H1 (cell line): ENCODE data around the gene ACYP2. TPM values are rescaled to one million over a fixed set of nuclear protein-coding genes. Genes with fewer than 3 reads are reported as not detected.

Experiments
- CTCF ChIA-PET: fragments of 300-600 bp; sonication (Branson Sonifier 250); formaldehyde crosslinking; loops from one replicate; lab custom pipeline; 2021; ENCODE audit not compliant: partially characterized antibody; lab: Charles Lee
- POLR2A ChIA-PET: fragments of 300-600 bp; sonication (Branson Sonifier 250); formaldehyde crosslinking; loops from one replicate; lab custom pipeline; 2021; ENCODE audit warnings: inconsistent platforms; ENCODE audit not compliant: partially characterized antibody; lab: Charles Lee
- DNase-seq, 2 experiments: peaks; one replicate each; pipeline versions ENCODE4 v3.0.0 to v3.0.0-alpha.2; 2010 to 2022; ENCODE audit warnings: low spot score in 2 of 2, low read depth in 1 of 2, mixed read lengths in 1 of 2
- FAIRE-seq: peaks from 2 replicates; lab custom pipeline; 2011; peaks lifted over from hg19 to GRCh38; lab: Jason Lieb, UNC
- H2AFZ ChIP-seq: 2 replicates; pipeline ENCODE4 v1.8.1; 2012; ENCODE audit warnings: low read length, inconsistent platforms
- H2AK5ac ChIP-seq: 2 replicates; pipeline ENCODE4 v1.6.1; 2013; ENCODE audit warnings: low read depth, low read length
- H2BK120ac ChIP-seq: replicated peaks from 2 replicates; pipeline ENCODE3; 2013; ENCODE audit warnings: low read depth, low read length, inconsistent platforms
- H2BK12ac ChIP-seq: 2 replicates; pipeline ENCODE4 v1.6.1; 2013; ENCODE audit warnings: low read depth, low read length
- H2BK15ac ChIP-seq: 2 replicates; pipeline ENCODE4 v1.6.1; 2013; ENCODE audit warnings: low read length
- H2BK20ac ChIP-seq: 2 replicates; pipeline ENCODE4 v1.6.1; 2013; ENCODE audit warnings: low read length
- H2BK5ac ChIP-seq: 2 replicates; pipeline ENCODE4 v1.6.1; 2013; ENCODE audit warnings: low read depth, low read length
- H3K14ac ChIP-seq: 2 replicates; pipeline ENCODE4 v1.6.1; 2013; ENCODE audit warnings: inconsistent platforms; ENCODE audit not compliant: insufficient read length
- H3K18ac ChIP-seq: 2 replicates; pipeline ENCODE4 v1.6.1; 2013; ENCODE audit warnings: low read length; ENCODE audit errors: extremely low read depth
- H3K23ac ChIP-seq: 2 replicates; pipeline ENCODE4 v1.6.1; 2013; ENCODE audit warnings: inconsistent platforms; ENCODE audit not compliant: insufficient read length
- H3K23me2 ChIP-seq: 2 replicates; pipeline ENCODE4 v1.6.1; 2013; ENCODE audit warnings: low read depth, low read length
- H3K27ac ChIP-seq: 2 replicates; pipeline ENCODE4 v1.6.1; 2011; ENCODE audit warnings: low read depth, low read length, inconsistent platforms
- H3K27me3 ChIP-seq, 4 experiments: replicated peaks in 1 of 4; 1 replicate in 1 of 4; 2 replicates in 3 of 4; pipeline versions ENCODE4 v1.6.1 to v1.8.1; 2011 to 2013; ENCODE audit warnings: low read length in 3 of 4, mild to moderate bottlenecking in 3 of 4, inconsistent platforms in 2 of 4, mixed read lengths in 2 of 4, moderate library complexity in 1 of 4; ENCODE audit not compliant: control insufficient read depth in 3 of 4, insufficient read depth in 3 of 4; ENCODE audit errors: extremely low read depth in 1 of 4
- H3K36me3 ChIP-seq, 4 experiments: 2 replicates each; pipeline versions ENCODE4 v1.6.1 to v1.8.1; 2011 to 2013; ENCODE audit warnings: mild to moderate bottlenecking in 4 of 4, low read length in 3 of 4, moderate library complexity in 2 of 4, control low read depth in 1 of 4, inconsistent platforms in 1 of 4; ENCODE audit not compliant: insufficient read depth in 4 of 4, control insufficient read depth in 2 of 4
- H3K4ac ChIP-seq: replicated peaks from 2 replicates; pipeline ENCODE3; 2013; ENCODE audit warnings: low read length, low read depth, mixed read lengths, inconsistent platforms; ENCODE audit not compliant: insufficient read length
- H3K4me1 ChIP-seq, 4 experiments: replicated peaks in 1 of 4; 1 replicate in 1 of 4; 2 replicates in 3 of 4; pipeline versions ENCODE4 v1.6.1 to v1.8.1; 2011 to 2013; ENCODE audit warnings: low read length in 3 of 4, inconsistent platforms in 2 of 4, mixed read lengths in 1 of 4; ENCODE audit not compliant: insufficient read depth in 4 of 4, control insufficient read depth in 3 of 4
- H3K4me2 ChIP-seq, 2 experiments: 2 replicates each; pipeline versions ENCODE4 v1.6.1 to v1.8.1; 2011 to 2013; ENCODE audit warnings: low read depth in 2 of 2, low read length in 2 of 2, control low read depth in 1 of 2, inconsistent platforms in 1 of 2, mild to moderate bottlenecking in 1 of 2; ENCODE audit not compliant: insufficient read depth in 1 of 2
- H3K4me3 ChIP-seq, 4 experiments: fragments of 200-600, 300-600 bp in 1 of 4; sonication (generic), shearing (Covaris generic), sonication (Bioruptor Twin) in 1 of 4; 2 replicates each; pipeline versions ENCODE4 v1.5.1 to v1.8.1; 2011 to 2016; ENCODE audit warnings: low read length in 4 of 4, low read depth in 3 of 4, control low read depth in 2 of 4, inconsistent platforms in 2 of 4, mild to moderate bottlenecking in 2 of 4, mixed read lengths in 1 of 4, moderate library complexity in 1 of 4; ENCODE audit not compliant: insufficient read depth in 2 of 4; ENCODE audit errors: extremely low read depth in 1 of 4
- H3K56ac ChIP-seq: replicated peaks from 2 replicates; pipeline ENCODE3; 2013; ENCODE audit warnings: low read depth, mild to moderate bottlenecking, mixed read lengths, low read length, inconsistent platforms; ENCODE audit not compliant: insufficient read length
- H3K79me1 ChIP-seq: 2 replicates; pipeline ENCODE4 v1.6.1; 2013; ENCODE audit warnings: low read depth, low read length, control low read depth
- H3K79me2 ChIP-seq, 2 experiments: 2 replicates each; pipeline versions ENCODE4 v1.6.1 to v1.8.1; 2012 to 2013; ENCODE audit warnings: low read length in 2 of 2, mild to moderate bottlenecking in 2 of 2, inconsistent platforms in 1 of 2; ENCODE audit not compliant: insufficient read depth in 2 of 2, control insufficient read depth in 1 of 2
- H3K9ac ChIP-seq, 4 experiments: replicated peaks in 1 of 4; 1 replicate in 1 of 4; 2 replicates in 3 of 4; pipeline versions ENCODE4 v1.6.1 to v1.8.1; 2011 to 2013; ENCODE audit warnings: low read depth in 3 of 4, low read length in 3 of 4, control low read depth in 2 of 4, mild to moderate bottlenecking in 2 of 4, moderate library complexity in 2 of 4, inconsistent platforms in 1 of 4; ENCODE audit errors: extremely low read depth in 1 of 4
- H3K9me3 ChIP-seq, 2 experiments: 2 replicates each; pipeline versions ENCODE4 v1.6.1 to v1.8.1; 2012 to 2013; ENCODE audit warnings: mild to moderate bottlenecking in 2 of 2, moderate library complexity in 2 of 2, control low read depth in 1 of 2, inconsistent platforms in 1 of 2, low read depth in 1 of 2, low read length in 1 of 2, mixed read lengths in 1 of 2; ENCODE audit not compliant: insufficient read depth in 2 of 2
- H4K20me1 ChIP-seq, 2 experiments: replicated peaks in 1 of 2; 2 replicates each; pipeline versions ENCODE3 to v1.8.1; 2011 to 2013; ENCODE audit warnings: inconsistent platforms in 2 of 2, low read length in 2 of 2, mild to moderate bottlenecking in 1 of 2; ENCODE audit not compliant: insufficient read depth in 2 of 2, control insufficient read depth in 1 of 2
- H4K5ac ChIP-seq: 2 replicates; pipeline ENCODE4 v1.6.1; 2013; ENCODE audit warnings: low read length, low read depth, mixed read lengths, inconsistent platforms; ENCODE audit not compliant: insufficient read length
- H4K8ac ChIP-seq: 2 replicates; pipeline ENCODE4 v1.8.0; 2013; ENCODE audit warnings: mild to moderate bottlenecking, moderate library complexity, low read length, inconsistent platforms; ENCODE audit not compliant: insufficient read depth; ENCODE audit errors: extremely low read depth
- H4K91ac ChIP-seq: replicated peaks from 2 replicates; pipeline ENCODE3; 2013; ENCODE audit warnings: low read length, mixed read lengths, inconsistent platforms; ENCODE audit not compliant: insufficient read length
- ASH2L ChIP-seq: fragments of 200-600, 300-600 bp; sonication (generic); IDR thresholded peaks from one replicate; pipeline ENCODE4 v1.7.1; 2017; ENCODE audit warnings: low read length
- BACH1 ChIP-seq: IDR thresholded peaks from 2 replicates; pipeline ENCODE4 v1.6.1; 2012; ENCODE audit warnings: low read length, improper control_type of control experiment
- CBX8 ChIP-seq: fragments of 300-800, 300-1000 bp; sonication (generic); IDR thresholded peaks from 2 replicates; pipeline ENCODE4 v1.7.1; 2016; ENCODE audit warnings: low read depth, low read length, borderline replicate concordance
- CHD2 ChIP-seq: IDR thresholded peaks from 2 replicates; pipeline ENCODE4 v1.6.1; 2012; ENCODE audit warnings: low read length, improper control_type of control experiment
- EP300 ChIP-seq, 2 experiments: IDR thresholded peaks; 1 replicate in 1 of 2; 2 replicates in 1 of 2; pipeline ENCODE4 v1.6.1; 2011 to 2012; ENCODE audit warnings: low read depth in 2 of 2, low read length in 2 of 2, mild to moderate bottlenecking in 2 of 2, borderline replicate concordance in 1 of 2, inconsistent platforms in 1 of 2, moderate library complexity in 1 of 2
- GTF2F1 ChIP-seq: IDR thresholded peaks from 2 replicates; pipeline ENCODE4 v1.6.1; 2012; ENCODE audit warnings: low read depth, low read length, improper control_type of control experiment, borderline replicate concordance
- HDAC6 ChIP-seq: IDR thresholded peaks from one replicate; pipeline ENCODE4 v1.7.1; 2012; ENCODE audit warnings: low read depth, mild to moderate bottlenecking, inconsistent platforms, low read length, moderate library complexity
- KDM5A ChIP-seq: fragments of 200-600 bp; IDR thresholded peaks from 2 replicates; pipeline ENCODE4 v1.7.1; 2012; ENCODE audit warnings: mild to moderate bottlenecking, low read length, inconsistent platforms, mixed read lengths
- NRF1 ChIP-seq: IDR thresholded peaks from 2 replicates; pipeline ENCODE4 v1.6.1; 2011; ENCODE audit warnings: mild to moderate bottlenecking, low read depth, low read length, improper control_type of control experiment
- PHF8 ChIP-seq: fragments of 200-600 bp; sonication (generic); conservative IDR thresholded peaks from 2 replicates; pipeline ENCODE4 v1.7.1; 2012; ENCODE audit warnings: low read depth, mild to moderate bottlenecking, inconsistent platforms, low read length, moderate library complexity
- SIRT6 ChIP-seq: IDR thresholded peaks from one replicate; pipeline ENCODE4 v1.7.1; 2012; ENCODE audit warnings: low read length, inconsistent platforms
- TAF1 ChIP-seq: IDR thresholded peaks from 2 replicates; pipeline ENCODE4 v1.6.1; 2011; ENCODE audit warnings: mild to moderate bottlenecking, low read depth, low read length
- WGBS, 2 experiments: shearing (Covaris generic) in 1 of 2; methylation state at CpG; one replicate each; pipeline versions ENCODE4 v1.1.6 to v1.1.7; 2013 to 2015; ENCODE audit warnings: low lambda C conversion rate in 2 of 2, mixed read lengths in 2 of 2, inconsistent platforms in 1 of 2, low coverage in 1 of 2, missing lambda C conversion rate in 1 of 2; ENCODE audit not compliant: insufficient replicate concordance in 2 of 2, insufficient coverage in 1 of 2, insufficient read length in 1 of 2; ENCODE audit errors: extremely low coverage in 1 of 2, missing lambda C conversion rate in 1 of 2; 5-methylcytosine and 5-hydroxymethylcytosine counted together
- polyA plus RNA-seq, 7 experiments: library from polyadenylated mRNA; depleted of rRNA in 3 of 7; stranded (reverse) in 5 of 7; unstranded in 2 of 7; fragments of >200 nt in 5 of 7; fragments of 200-250 nt in 2 of 7; gene quantifications; 1 replicate in 5 of 7; 2 replicates in 1 of 7; 4 replicates in 1 of 7; pipeline versions ENCODE4 v1.2.1 to v1.2.3, GENCODE V29; 2011 to 2013; ENCODE audit warnings: missing spikeins in 2 of 7, mixed read lengths in 2 of 7
- total RNA-seq: library from RNA; stranded (reverse); fragmentation: NEBNext Ultra II Directional; extraction: Animal tissue kit (Norgen Biotek cat#: 25700); gene quantifications from 2 replicates; pipeline ENCODE4 v1.2.1, GENCODE V29; 2021
- TF ChIP-seq, protein P1 (sequence below): IDR thresholded peaks from 2 replicates; pipeline ENCODE4 v1.6.1; 2012; ENCODE audit warnings: inconsistent platforms

ACYP2 gene
- total and polyA plus RNA-seq, 2 of the 8 experiments (the other 6 are each of a cell fraction or from before 2014, with no cell fraction given), result 3.4 to 4.4 TPM

DNA sequence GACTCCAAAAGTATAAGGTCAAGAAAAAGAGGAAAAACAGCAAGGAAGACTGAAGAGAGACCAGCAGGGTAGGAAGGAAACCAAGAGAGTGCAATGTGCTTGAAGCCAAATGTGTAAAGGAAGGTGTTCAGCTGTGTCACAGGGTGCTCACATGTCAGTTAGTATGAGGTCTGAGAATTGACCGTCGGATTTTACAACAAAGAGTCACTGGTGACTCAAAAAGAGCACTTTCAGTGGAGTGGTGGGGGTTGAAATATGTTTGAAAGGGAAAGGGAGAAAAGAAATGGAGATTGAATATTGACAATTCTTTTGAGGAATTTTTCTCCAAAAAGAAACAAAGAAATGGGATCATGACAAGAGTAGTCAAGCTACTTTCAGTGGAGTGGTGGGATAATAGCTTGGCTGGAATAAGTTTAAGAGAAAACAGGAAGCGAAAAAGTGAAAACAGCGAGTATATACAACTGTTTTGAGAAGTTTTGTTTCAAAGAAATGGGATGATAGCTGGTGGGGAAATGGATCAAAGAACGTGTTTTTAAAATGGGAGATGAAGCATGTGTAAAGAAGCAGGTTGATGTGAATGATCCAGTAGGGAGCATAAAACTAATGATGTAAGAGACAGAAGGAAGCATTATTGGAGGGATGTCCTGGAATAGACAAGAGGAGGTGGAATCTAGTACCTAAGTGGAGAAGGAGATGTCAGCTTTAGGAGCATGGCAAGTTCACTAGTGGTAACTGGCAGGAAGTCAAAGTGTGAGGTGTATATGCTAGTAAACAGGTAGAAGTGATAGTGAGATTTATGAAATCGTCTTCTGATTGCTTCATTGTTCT lies 144.2 kb downstream of the ACYP2 start:
- Histone ChIP-seq H2AFZ (no peak overlapping the region), H4K20me1 (no peaks in the 10 kb centered on the region), H3K4ac (no peak overlapping the region), H3K4me2 (no peak overlapping the region), H3K27me3 (no peaks in the 10 kb centered on the region), H3K14ac (no peak overlapping the region), H4K8ac (no peak overlapping the region), H2AK5ac (no peak overlapping the region), H2BK12ac (no peak overlapping the region), H3K18ac (no peak overlapping the region), H3K4me3 (no peak overlapping the region), H3K23me2 (no peaks in the 10 kb centered on the region; the same call in 1 of the 2 replicates), H2BK5ac (no peak overlapping the region), H2BK15ac (no peak overlapping the region), H4K5ac (no peak overlapping the region), H3K79me2 (no peaks in the 10 kb centered on the region), H2BK120ac (no peak overlapping the region), H3K36me3 (no peaks in the 10 kb centered on the region), H3K79me1 (no peaks in the 10 kb centered on the region), H2BK20ac (no peak overlapping the region), H3K9me3 (no peaks in the 10 kb centered on the region; a peak in 1 of 4 replicates), H3K23ac (no peak overlapping the region), H3K56ac (no peak overlapping the region), H3K9ac (no peak overlapping the region), H4K91ac (no peak overlapping the region), H3K27ac (no peak overlapping the region), H3K4me1 (no peaks in the 10 kb centered on the region)
- DNase-seq (no peak), FAIRE-seq (no peak)
- ChIA-PET POLR2A (no interaction called here), CTCF (interaction anchor here (0.6 to 1.1 kb wide), 3 partner anchors 16 to 88 kb away, joined by 3 read pairs; no protein-coding TSS in a partner anchor)
- WGBS, 2 experiments, result 88 to 100% methylated on average over 1 to 6 of the region's 6 CpGs
- TF ChIP-seq ASH2L (no peak), HDAC6 (no peak), BACH1 (no peak), EP300 (IDR thresholded peaks at IDR 0.05; ENCODE audit: borderline replicate concordance in 1 of 2, low read depth in 2 of 2, low read length in 2 of 2) (no peak), PHF8 (no peak), NRF1 (no peak), TAF1 (no peak), CHD2 (no peak), SIRT6 (no peak), CBX8 (no peak), GTF2F1 (no peak), KDM5A (no peak)
- TF ChIP-seq, protein P1, sequence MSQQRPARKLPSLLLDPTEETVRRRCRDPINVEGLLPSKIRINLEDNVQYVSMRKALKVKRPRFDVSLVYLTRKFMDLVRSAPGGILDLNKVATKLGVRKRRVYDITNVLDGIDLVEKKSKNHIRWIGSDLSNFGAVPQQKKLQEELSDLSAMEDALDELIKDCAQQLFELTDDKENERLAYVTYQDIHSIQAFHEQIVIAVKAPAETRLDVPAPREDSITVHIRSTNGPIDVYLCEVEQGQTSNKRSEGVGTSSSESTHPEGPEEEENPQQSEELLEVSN, result no peak
